Astrocyte (in vitro differentiated cells and primary cell): ENCODE measurements around the gene CMBL. TPM values are rescaled to one million over a fixed set of nuclear protein-coding genes. Genes with fewer than 3 reads are reported as not detected.

Experiments
- total RNA-seq: library from RNA; stranded (reverse); gene quantifications from 2 replicates; pipeline ENCODE4 v1.2.1, GENCODE V29; 2021

The CMBL gene
- total RNA-seq, 1 donor from 2014 or later = 39.7 TPM

Other genes with a start within 250 kb of the CMBL start
- 13.8 and 15.3 TPM in 2 replicates for gene ATPSCKMT, start 58.0 kb downstream of the CMBL start, total RNA-seq
- gene CCT5, start 57.6 kb downstream of the CMBL start, total RNA-seq = 240 and 276 TPM in 2 replicates
- 139 and 142 TPM in 2 replicates for gene MARCHF6, start 45.8 kb upstream of the CMBL start, total RNA-seq
- 0.60 and 0.77 TPM in 2 replicates for gene ROPN1L, start 134.0 kb upstream of the CMBL start, total RNA-seq